GM21723 (cell line): ENCODE data around the gene RPN2.

Experiments used
- ATAC-seq: cut with Tn5 transposase; IDR thresholded peaks from one replicate; pipeline ENCODE4 v1.9.1; 2021; ENCODE audit warnings: mild to moderate bottlenecking, moderate library complexity; ENCODE audit not compliant: unreplicated experiment

Gene RPN2

GRCh38 chr20:37238935-37239451 is 59.9 kb downstream of the RPN2 start:
- ATAC-seq: no peak

DNA sequence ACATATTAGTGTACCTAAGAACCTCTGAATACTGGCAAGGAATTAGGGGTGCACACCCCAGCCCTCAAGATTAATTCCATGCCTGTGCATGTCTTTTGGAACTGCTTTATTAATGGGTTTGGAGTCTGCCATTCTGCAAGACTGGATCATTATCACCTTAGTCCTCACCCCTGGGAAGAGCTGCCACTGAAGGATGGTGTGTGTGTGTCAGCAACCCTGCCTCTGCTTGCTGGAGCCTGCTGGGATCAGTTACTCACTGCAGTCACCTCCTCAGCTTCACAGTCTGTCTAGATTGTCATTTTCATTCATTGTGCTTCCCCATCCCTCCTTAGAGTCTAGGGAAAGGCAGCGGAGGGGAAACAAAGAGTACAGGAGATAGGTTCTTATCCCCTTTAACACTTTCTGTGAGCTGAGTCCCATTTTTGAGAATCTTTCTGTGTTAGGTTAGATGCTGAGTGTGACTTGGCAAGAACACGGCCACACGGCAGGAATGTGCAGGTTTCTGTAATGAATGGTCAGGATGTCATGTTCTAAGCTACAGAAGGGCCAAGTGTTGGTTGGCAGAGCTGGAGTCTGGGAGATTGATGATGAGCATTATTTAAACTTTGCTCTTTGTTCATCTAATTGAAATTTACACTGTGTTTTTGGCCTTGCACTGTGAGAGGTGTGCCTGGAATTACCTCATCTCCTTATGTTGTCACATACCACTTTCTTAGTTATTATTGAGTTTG is 61.4 kb downstream of the RPN2 start:
- ATAC-seq: no peak

- ATAC-seq: no peak
Measured at GRCh38 chr20:37242503-37242902, 63.4 kb downstream of the RPN2 start.

- ATAC-seq: no peak
Measured at GRCh38 chr20:37243076-37243936, 64.2 kb downstream of the RPN2 start.

GRCh38 chr20:37243937-37244571 is 64.9 kb downstream of the RPN2 start:
- ATAC-seq: no peak

DNA sequence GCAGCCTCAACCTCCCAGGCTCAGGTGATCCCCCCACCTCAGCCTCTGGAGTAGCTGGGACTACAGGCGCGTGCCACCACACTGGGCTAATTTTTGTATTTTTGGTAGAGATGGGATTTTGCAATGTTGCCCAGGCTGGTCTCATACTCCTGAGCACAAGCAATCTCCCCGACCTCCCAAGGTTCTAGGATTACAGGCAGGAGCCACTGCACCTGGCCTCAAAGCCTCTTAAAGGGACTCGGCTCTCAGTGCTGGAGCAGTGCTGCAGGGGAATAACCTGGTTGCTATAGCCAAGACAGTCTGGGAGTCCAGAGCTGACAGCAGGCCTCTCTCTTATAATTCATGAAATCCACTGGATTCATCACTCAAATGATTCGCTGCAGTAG is 65.4 kb downstream of the RPN2 start:
- no peak for ATAC-seq

- no peak for ATAC-seq
Measured at GRCh38 chr20:37245216-37246150, 66.4 kb downstream of the RPN2 start.

DNA sequence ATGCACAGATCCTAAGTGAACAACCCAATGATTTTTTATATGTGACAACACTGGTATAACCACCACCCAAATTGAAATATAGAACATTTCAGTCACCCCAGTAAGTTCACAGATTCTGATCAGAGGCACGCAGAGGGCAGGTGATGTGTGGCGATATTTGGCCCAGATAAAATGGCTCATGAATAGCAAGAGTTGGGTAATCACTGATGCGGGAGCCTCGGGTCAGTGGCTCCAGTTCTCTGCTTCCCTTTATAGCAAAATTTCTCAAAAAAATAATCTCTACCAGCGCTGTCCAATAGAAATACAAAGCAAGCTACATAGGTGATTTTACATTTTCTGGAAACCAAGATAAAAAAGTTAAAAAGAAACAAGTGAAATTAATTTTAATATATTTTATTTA is 67.6 kb downstream of the RPN2 start:
- no peak for ATAC-seq

- ATAC-seq: no peak
Measured at GRCh38 chr20:37247547-37247946, 68.4 kb downstream of the RPN2 start.

GRCh38 chr20:37249304-37249703 is 70.2 kb downstream of the RPN2 start:
- ATAC-seq: no peak

DNA sequence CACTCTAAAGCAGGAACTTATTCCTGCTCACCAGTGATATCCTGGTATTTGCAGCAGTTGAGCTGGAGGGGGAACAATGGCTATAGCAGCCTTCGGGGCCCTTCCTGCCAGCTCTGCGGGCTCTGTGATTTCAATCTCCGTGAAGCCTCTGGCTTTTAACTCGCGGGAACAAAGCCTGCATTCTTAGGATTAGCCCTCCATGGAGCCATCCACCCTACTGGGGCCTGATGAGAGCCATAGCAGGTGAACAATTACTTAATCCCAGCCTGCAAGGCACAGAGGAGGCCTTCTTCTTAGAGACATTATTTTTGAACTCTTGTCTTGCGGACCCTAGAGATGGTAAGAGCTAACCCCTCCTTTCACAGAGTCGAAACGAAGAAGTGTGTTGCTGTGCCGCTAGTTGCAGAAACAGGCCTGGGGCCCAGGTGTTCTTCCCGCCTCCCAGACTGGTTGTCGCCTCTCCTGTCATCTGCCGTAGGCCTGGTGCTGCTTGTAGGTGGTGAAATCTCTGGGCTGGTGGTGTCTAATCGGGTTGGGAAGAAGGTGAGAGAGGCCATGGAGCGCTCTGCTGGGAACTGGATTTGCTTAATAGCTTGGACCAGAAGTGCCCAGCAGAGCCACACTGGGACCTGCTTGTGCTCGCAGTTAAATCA is 72.8 kb downstream of the RPN2 start:
- no peak for ATAC-seq

DNA sequence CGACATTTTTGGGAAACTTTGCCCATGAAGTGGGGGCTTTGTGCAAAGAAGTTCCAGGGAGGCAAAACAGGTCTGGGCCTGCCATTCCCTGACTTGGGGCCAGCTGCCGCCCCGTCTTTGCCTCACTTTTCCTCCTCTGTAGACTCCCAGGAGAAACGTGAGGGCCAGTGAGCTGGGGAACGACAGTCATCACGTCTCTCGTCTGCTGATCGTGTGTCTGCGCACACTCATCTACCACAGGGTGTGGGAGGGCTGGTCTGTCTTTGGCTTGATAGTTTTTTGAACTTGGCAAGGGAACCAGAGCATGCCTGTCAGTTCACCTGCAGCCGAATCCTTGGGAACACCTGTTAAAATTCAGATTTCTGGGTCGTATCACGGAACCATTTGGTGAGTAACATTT is 74.0 kb downstream of the RPN2 start:
- ATAC-seq: no peak

DNA sequence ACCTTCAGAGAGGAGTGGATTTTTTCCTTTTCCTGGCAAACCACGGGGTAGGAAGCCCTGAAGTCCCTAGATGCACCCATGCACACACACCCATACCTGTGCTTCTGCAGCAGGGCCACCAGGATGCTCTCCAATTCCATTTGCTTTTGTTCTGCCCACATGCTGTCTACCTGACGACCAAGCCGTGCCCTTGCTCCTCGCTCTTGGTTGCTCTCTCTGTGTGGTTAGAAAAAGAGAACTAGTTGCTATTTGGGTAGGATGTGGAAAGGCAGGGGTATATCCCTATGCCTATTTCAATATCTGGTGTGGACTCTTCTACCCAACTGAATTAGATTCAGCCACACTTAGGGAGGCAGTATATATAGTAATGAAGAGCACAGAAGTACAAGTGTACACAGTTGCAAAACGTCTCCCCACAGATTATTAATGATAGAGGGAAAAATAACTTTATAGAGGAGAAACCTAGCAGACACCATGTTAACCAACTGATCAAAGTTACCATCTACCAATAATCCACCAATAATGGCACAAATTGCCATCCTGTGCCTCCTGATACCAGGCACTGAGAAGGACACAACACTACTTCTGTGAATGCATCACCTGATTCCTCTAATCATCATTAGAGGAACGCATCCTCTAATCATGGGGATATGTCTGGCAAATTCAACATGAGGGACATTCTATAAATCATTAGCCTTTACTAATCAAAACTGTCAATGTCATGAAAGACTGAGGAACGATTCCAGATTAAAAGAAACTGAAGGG is 75.2 kb downstream of the RPN2 start:
- no peak for ATAC-seq

- no peak for ATAC-seq
Measured at GRCh38 chr20:37256286-37256685, 77.2 kb downstream of the RPN2 start.

DNA sequence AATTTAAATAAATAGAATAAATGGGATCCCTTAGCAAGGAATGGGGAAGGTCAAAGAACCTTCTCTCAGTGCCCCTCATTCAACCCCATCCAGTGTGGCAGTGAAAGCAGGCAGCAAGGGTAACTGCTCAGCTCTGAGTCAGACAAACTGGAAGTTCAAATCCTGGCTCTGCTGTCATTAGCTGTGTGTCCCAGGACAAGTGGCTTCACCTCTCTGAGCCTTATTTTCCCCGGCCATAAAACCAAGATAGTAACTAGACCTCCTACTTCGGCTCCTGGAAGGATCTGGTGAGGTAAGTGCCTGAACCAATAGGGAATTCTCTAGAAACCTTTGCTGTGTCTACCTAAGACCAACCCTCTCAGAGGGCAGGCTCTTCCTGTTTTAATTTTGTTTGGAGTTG is 78.4 kb downstream of the RPN2 start:
- no peak for ATAC-seq

- ATAC-seq: no peak
Measured at GRCh38 chr20:37257988-37258387, 78.9 kb downstream of the RPN2 start.

- ATAC-seq: no peak
Measured at GRCh38 chr20:37259031-37259430, 79.9 kb downstream of the RPN2 start.

GRCh38 chr20:37259865-37260264 is 80.7 kb downstream of the RPN2 start:
- no peak for ATAC-seq

- no peak for ATAC-seq
Measured at GRCh38 chr20:37260923-37261322, 81.8 kb downstream of the RPN2 start.
